H9 (cell line): Measurements from ENCODE around the gene C10orf120. TPM values are rescaled to one million over a fixed set of nuclear protein-coding genes. Genes with fewer than 3 reads are reported as not detected.

Experiments used
- DNase-seq: peaks from one replicate; pipeline ENCODE4 v3.0.0-alpha.2; 2017
- H2AFZ ChIP-seq: one replicate; pipeline ENCODE4 v1.6.1; 2013; ENCODE audit warnings: mild to moderate bottlenecking, low read length, control low read depth, moderate library complexity
- H2AK5ac ChIP-seq: 2 replicates; pipeline ENCODE4 v1.6.1; 2013; ENCODE audit warnings: low read length, control low read depth, mixed read lengths; ENCODE audit not compliant: insufficient read length
- H2BK120ac ChIP-seq: one replicate; pipeline ENCODE4 v1.6.1; 2013; ENCODE audit warnings: low read depth, mild to moderate bottlenecking, low read length, control low read depth, inconsistent platforms; ENCODE audit not compliant: poor library complexity, severe bottlenecking
- H2BK12ac ChIP-seq: 2 replicates; pipeline ENCODE4 v1.6.1; 2013; ENCODE audit warnings: low read length, control low read depth, mixed read lengths, low read depth; ENCODE audit not compliant: insufficient read length
- H2BK15ac ChIP-seq: 2 replicates; pipeline ENCODE4 v1.6.1; 2013; ENCODE audit warnings: low read depth, low read length, control low read depth
- H2BK20ac ChIP-seq: one replicate; pipeline ENCODE4 v1.6.1; 2013; ENCODE audit warnings: low read depth, mild to moderate bottlenecking, low read length, control low read depth, inconsistent platforms; ENCODE audit not compliant: poor library complexity, severe bottlenecking
- H2BK5ac ChIP-seq: 2 replicates; pipeline ENCODE4 v1.6.1; 2013; ENCODE audit warnings: low read length, control low read depth, mixed read lengths; ENCODE audit not compliant: insufficient read length
- H3K14ac ChIP-seq: 2 replicates; pipeline ENCODE4 v1.6.1; 2013; ENCODE audit warnings: low read length, control low read depth; ENCODE audit not compliant: insufficient read depth
- H3K18ac ChIP-seq: 2 replicates; pipeline ENCODE4 v1.6.1; 2013; ENCODE audit warnings: low read depth, mild to moderate bottlenecking, mixed read lengths, low read length, control low read depth; ENCODE audit not compliant: insufficient read length
- H3K23ac ChIP-seq: 2 replicates; pipeline ENCODE4 v1.6.1; 2013; ENCODE audit warnings: low read length, control low read depth, mixed read lengths, low read depth; ENCODE audit not compliant: insufficient read length
- H3K23me2 ChIP-seq: 2 replicates; pipeline ENCODE4 v1.6.1; 2013; ENCODE audit warnings: low read depth, mild to moderate bottlenecking, mixed read lengths, low read length, control low read depth; ENCODE audit not compliant: insufficient read length, poor library complexity, severe bottlenecking
- H3K27ac ChIP-seq: 2 replicates; pipeline ENCODE4 v1.5.1; 2013; ENCODE audit warnings: low read length, control low read depth, mixed read lengths, low read depth; ENCODE audit not compliant: insufficient read length
- H3K27me3 ChIP-seq: 2 replicates; pipeline ENCODE4 v1.6.1; 2013; ENCODE audit warnings: low read length, control low read depth, inconsistent platforms; ENCODE audit not compliant: insufficient read depth
- H3K4ac ChIP-seq: 2 replicates; pipeline ENCODE4 v1.6.1; 2013; ENCODE audit warnings: low read depth, mild to moderate bottlenecking, control low read depth, inconsistent platforms, low read length, moderate library complexity
- H3K4me1 ChIP-seq: 2 replicates; pipeline ENCODE4 v1.6.1; 2013; ENCODE audit warnings: low read length, control low read depth, inconsistent platforms; ENCODE audit not compliant: insufficient read depth
- H3K4me2 ChIP-seq: 2 replicates; pipeline ENCODE4 v1.6.1; 2013; ENCODE audit warnings: low read length, control low read depth, mixed read lengths; ENCODE audit not compliant: insufficient read length, insufficient read depth
- H3K56ac ChIP-seq: 2 replicates; pipeline ENCODE4 v1.6.1; 2013; ENCODE audit warnings: low read depth, mild to moderate bottlenecking, mixed read lengths, low read length, control low read depth; ENCODE audit not compliant: insufficient read length
- H3K79me1 ChIP-seq: 2 replicates; pipeline ENCODE4 v1.6.1; 2013; ENCODE audit warnings: low read depth, mild to moderate bottlenecking, moderate library complexity, low read length, control low read depth, inconsistent platforms; ENCODE audit not compliant: insufficient read depth, poor library complexity, severe bottlenecking
- H3K79me2 ChIP-seq: 2 replicates; pipeline ENCODE4 v1.6.1; 2013; ENCODE audit warnings: low read length, control low read depth, inconsistent platforms; ENCODE audit not compliant: insufficient read depth
- H3K9ac ChIP-seq: 2 replicates; pipeline ENCODE4 v1.6.1; 2013; ENCODE audit warnings: low read length, control low read depth, mixed read lengths; ENCODE audit not compliant: insufficient read length; ENCODE audit errors: extremely low read depth
- H3K9me3 ChIP-seq: one replicate; pipeline ENCODE4 v1.6.1; 2013; ENCODE audit warnings: low read depth, low read length, inconsistent platforms; ENCODE audit not compliant: control insufficient read depth
- H3T11ph ChIP-seq: one replicate; pipeline ENCODE4 v1.6.1; 2013; ENCODE audit warnings: mild to moderate bottlenecking, low read length, control low read depth, inconsistent platforms
- H4K20me1 ChIP-seq: one replicate; pipeline ENCODE4 v1.6.1; 2013; ENCODE audit not compliant: control insufficient read depth, insufficient read length, insufficient read depth
- H4K5ac ChIP-seq: 2 replicates; pipeline ENCODE4 v1.6.1; 2013; ENCODE audit warnings: low read depth, mild to moderate bottlenecking, mixed read lengths, low read length, control low read depth; ENCODE audit not compliant: insufficient read length
- H4K8ac ChIP-seq: replicated peaks from 2 replicates; pipeline ENCODE4 v1.6.1; 2013; ENCODE audit warnings: low read length, control low read depth, mixed read lengths, low read depth; ENCODE audit not compliant: insufficient read length
- H4K91ac ChIP-seq: 2 replicates; pipeline ENCODE4 v1.6.1; 2013; ENCODE audit warnings: low read depth, mild to moderate bottlenecking, moderate library complexity, mixed read lengths, low read length, control low read depth; ENCODE audit not compliant: insufficient read length
- H3K27ac Mint-ChIP-seq, 3 experiments: 2 replicates in 2 of 3; 3 replicates in 1 of 3; pipeline ENCODE4 v1.8.0; 2020 to 2021; ENCODE audit warnings: mixed read lengths in 3 of 3, mild to moderate bottlenecking in 1 of 3, moderate library complexity in 1 of 3
- H3K27me3 Mint-ChIP-seq: 2 replicates; pipeline ENCODE4 v1.8.0; 2021; ENCODE audit warnings: low read depth, mild to moderate bottlenecking, moderate library complexity, mixed read lengths
- H3K36me3 Mint-ChIP-seq, 3 experiments: 2 replicates in 2 of 3; 3 replicates in 1 of 3; pipeline ENCODE4 v1.8.0; 2020 to 2021; ENCODE audit warnings: low read depth in 3 of 3, mixed read lengths in 3 of 3; ENCODE audit not compliant: insufficient read depth in 1 of 3
- H3K4me1 Mint-ChIP-seq, 2 experiments: 2 replicates each; pipeline ENCODE4 v1.8.0; 2020; ENCODE audit warnings: mixed read lengths in 2 of 2
- H3K4me3 Mint-ChIP-seq, 2 experiments: 2 replicates in 1 of 2; 3 replicates in 1 of 2; pipeline ENCODE4 v1.8.0; 2020 to 2021; ENCODE audit warnings: mild to moderate bottlenecking in 2 of 2, mixed read lengths in 2 of 2, moderate library complexity in 1 of 2
- H3K9me3 Mint-ChIP-seq, 2 experiments: 2 replicates in 1 of 2; 3 replicates in 1 of 2; pipeline ENCODE4 v1.8.0; 2020; ENCODE audit warnings: mild to moderate bottlenecking in 2 of 2, mixed read lengths in 2 of 2, moderate library complexity in 1 of 2
- CTCF ChIP-seq: fragments of 200-600 bp; sonication (generic); conservative IDR thresholded peaks from 3 replicates; pipeline ENCODE4 v1.8.0; 2021; ENCODE audit warnings: antibody characterized with exemption, mild to moderate bottlenecking
- WGBS: extraction: QIAGEN DNeasy Blood & Tissue Kit; methylation state at CpG from one replicate; pipeline ENCODE4 v1.1.7; 2013; ENCODE audit warnings: missing lambda C conversion rate, low lambda C conversion rate, mixed read lengths; ENCODE audit not compliant: insufficient read length; ENCODE audit errors: extremely low coverage; 5-methylcytosine and 5-hydroxymethylcytosine counted together
- total RNA-seq: library from RNA; stranded (reverse); gene quantifications from 2 replicates; pipeline ENCODE4 v1.2.1, GENCODE V29; 2021

Gene C10orf120
- total RNA-seq, 1 experiment from 2014 or later, result not detected

GRCh38 chr10:122675278-122675677 is 24.4 kb downstream of the C10orf120 start:
- no peak overlapping the region for H3K27ac ChIP-seq
- H2BK12ac ChIP-seq, result no peak overlapping the region
- Mint-ChIP-seq H3K36me3 (no peaks in the 10 kb centered on the region), H3K27ac (no peak overlapping the region), H3K4me3 (no peak overlapping the region), H3K27me3 (peaks cover 10% of the 10 kb centered on the region), H3K9me3 (no peaks in the 10 kb centered on the region; a peak in 2 of 5 replicates), H3K4me1 (peaks cover 5 to 6% of the 10 kb centered on the region in 2 experiments; a peak in 2 of 4 replicates)
- no peak overlapping the region for H3K23ac ChIP-seq
- no peak overlapping the region for H3K4ac ChIP-seq
- H2BK5ac ChIP-seq, result no peak overlapping the region
- H2BK15ac ChIP-seq, result no peak overlapping the region
- no peaks in the 10 kb centered on the region for H3K9me3 ChIP-seq
- no CpG with 5 or more reads among the region's 2 CpGs for WGBS
- H2AK5ac ChIP-seq, result no peak overlapping the region
- H3K27me3 ChIP-seq, result no peaks in the 10 kb centered on the region
- no peak overlapping the region for H3K18ac ChIP-seq
- H3K14ac ChIP-seq, result no peak overlapping the region
- H3K4me1 ChIP-seq, result no peaks in the 10 kb centered on the region
- TF ChIP-seq CTCF, result no peak
- H4K8ac ChIP-seq, result no peak overlapping the region
- H3K4me2 ChIP-seq, result no peak overlapping the region
- no peaks in the 10 kb centered on the region for H3K79me1 ChIP-seq
- H3K79me2 ChIP-seq, result no peaks in the 10 kb centered on the region
- H3K9ac ChIP-seq, result no peak overlapping the region
- no peak overlapping the region for H2BK20ac ChIP-seq
- no peak overlapping the region for H2AFZ ChIP-seq
- no peak for DNase-seq
- no peak overlapping the region for H2BK120ac ChIP-seq
- no peak overlapping the region for H3K56ac ChIP-seq
- H3K23me2 ChIP-seq, result no peaks in the 10 kb centered on the region
- H4K5ac ChIP-seq, result no peak overlapping the region
- H3T11ph ChIP-seq, result no peak overlapping the region
- H4K91ac ChIP-seq, result no peak overlapping the region
- no peaks in the 10 kb centered on the region for H4K20me1 ChIP-seq
